Small intestine (tissue), 7 donors: ENCODE results near the gene CCR7. TPM values are rescaled to one million over a fixed set of nuclear protein-coding genes. Genes with fewer than 3 reads are reported as not detected.

Experiments
- DNase-seq, 2 donors: peaks; one replicate each; pipeline versions ENCODE4 v3.0.0 to v3.0.0-alpha.2; 2013
- FAIRE-seq: peaks from 2 replicates; lab custom pipeline; 2012; peaks lifted over from hg19 to GRCh38; lab: Jason Lieb, UNC
- H3K27ac ChIP-seq, 3 donors: one replicate each; pipeline ENCODE4 v1.5.1; 2013; ENCODE audit warnings: low read length in 2 of 3, mild to moderate bottlenecking in 2 of 3, control low read depth in 1 of 3, inconsistent platforms in 1 of 3, low read depth in 1 of 3, moderate library complexity in 1 of 3
- H3K27me3 ChIP-seq, 3 donors: one replicate each; pipeline ENCODE4 v1.6.1; 2013; ENCODE audit warnings: low read length in 3 of 3, inconsistent platforms in 1 of 3; ENCODE audit not compliant: control insufficient read depth in 3 of 3, insufficient read depth in 3 of 3
- H3K36me3 ChIP-seq, 3 donors: one replicate each; pipeline ENCODE4 v1.6.1; 2013; ENCODE audit warnings: low read length in 3 of 3, inconsistent platforms in 1 of 3, low read depth in 1 of 3, mild to moderate bottlenecking in 1 of 3, moderate library complexity in 1 of 3; ENCODE audit not compliant: control insufficient read depth in 3 of 3, insufficient read depth in 2 of 3
- H3K4me1 ChIP-seq, 3 donors: one replicate each; pipeline ENCODE4 v1.6.1; 2013; ENCODE audit warnings: low read length in 2 of 3, inconsistent platforms in 1 of 3, low read depth in 1 of 3, mild to moderate bottlenecking in 1 of 3, moderate library complexity in 1 of 3; ENCODE audit not compliant: control insufficient read depth in 3 of 3, insufficient read depth in 2 of 3
- H3K4me3 ChIP-seq, 3 donors: one replicate each; pipeline ENCODE4 v1.5.1; 2013; ENCODE audit warnings: low read length in 3 of 3, control low read depth in 1 of 3, inconsistent platforms in 1 of 3, low read depth in 1 of 3, mild to moderate bottlenecking in 1 of 3, moderate library complexity in 1 of 3
- H3K9me3 ChIP-seq, 2 donors: one replicate each; pipeline ENCODE4 v1.6.1; 2013; ENCODE audit warnings: low read depth in 1 of 2, low read length in 1 of 2; ENCODE audit not compliant: control insufficient read depth in 2 of 2, insufficient read depth in 1 of 2
- WGBS, 3 donors: extraction: QIAGEN DNeasy Blood & Tissue Kit; methylation state at CpG; one replicate each; pipeline ENCODE4 v1.1.7; 2013; 5-methylcytosine and 5-hydroxymethylcytosine counted together
- polyA plus RNA-seq, 4 donors: library from polyadenylated mRNA; stranded (reverse) in 3 of 4; unstranded in 1 of 4; fragments of 200-250 nt in 3 of 4; fragments of 120-200 nt in 1 of 4; gene quantifications; one replicate each; pipeline versions ENCODE4 v1.2.1 to v1.2.3, GENCODE V29; 2013
- donor health status: healthy with polysubstance abuse.
- donor health status: control.
- donor health status: control.
- donor health status: Bipolar disorder and iron deficiency.
- donor health status: healthy.

Gene CCR7
- polyA plus RNA-seq, 4 donors, result 0.92 to 1.7 TPM; not detected in 2

DNA sequence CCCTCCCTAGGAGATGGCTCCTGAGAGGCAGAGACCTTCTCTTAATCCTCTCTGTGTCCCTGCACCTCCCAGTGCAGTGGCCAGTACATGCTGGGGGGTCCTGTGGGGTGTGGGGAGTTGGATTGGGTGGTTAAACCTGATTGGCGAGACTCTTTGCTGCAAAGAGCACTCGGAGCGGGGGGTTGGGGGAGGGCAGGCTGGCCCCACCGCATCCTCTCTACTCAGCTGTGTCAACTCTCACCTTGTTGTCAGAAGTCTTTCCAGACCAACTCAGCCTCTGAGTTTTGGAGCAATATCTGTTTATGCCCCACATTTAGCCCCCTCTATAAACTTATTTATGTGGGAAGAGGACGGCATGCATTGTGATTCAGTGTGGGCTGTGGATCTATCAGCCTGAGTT, 42.4 kb upstream of the CCR7 start:
- DNase-seq (no peak), FAIRE-seq (no peak)
- no peaks in the 10 kb centered on the region for H3K9me3 ChIP-seq
- no peaks in the 10 kb centered on the region for H3K27me3 ChIP-seq
- no peaks in the 10 kb centered on the region for H3K4me1 ChIP-seq
- no peaks in the 10 kb centered on the region for H3K36me3 ChIP-seq
- H3K27ac ChIP-seq, result peak overlapping the region in 1 of 3 donors; percentile 28
- WGBS, 3 donors, result 83 to 88% (median 83%) methylated on average over 5 of the region's 5 CpGs
- H3K4me3 ChIP-seq, result no peak overlapping the region

DNA sequence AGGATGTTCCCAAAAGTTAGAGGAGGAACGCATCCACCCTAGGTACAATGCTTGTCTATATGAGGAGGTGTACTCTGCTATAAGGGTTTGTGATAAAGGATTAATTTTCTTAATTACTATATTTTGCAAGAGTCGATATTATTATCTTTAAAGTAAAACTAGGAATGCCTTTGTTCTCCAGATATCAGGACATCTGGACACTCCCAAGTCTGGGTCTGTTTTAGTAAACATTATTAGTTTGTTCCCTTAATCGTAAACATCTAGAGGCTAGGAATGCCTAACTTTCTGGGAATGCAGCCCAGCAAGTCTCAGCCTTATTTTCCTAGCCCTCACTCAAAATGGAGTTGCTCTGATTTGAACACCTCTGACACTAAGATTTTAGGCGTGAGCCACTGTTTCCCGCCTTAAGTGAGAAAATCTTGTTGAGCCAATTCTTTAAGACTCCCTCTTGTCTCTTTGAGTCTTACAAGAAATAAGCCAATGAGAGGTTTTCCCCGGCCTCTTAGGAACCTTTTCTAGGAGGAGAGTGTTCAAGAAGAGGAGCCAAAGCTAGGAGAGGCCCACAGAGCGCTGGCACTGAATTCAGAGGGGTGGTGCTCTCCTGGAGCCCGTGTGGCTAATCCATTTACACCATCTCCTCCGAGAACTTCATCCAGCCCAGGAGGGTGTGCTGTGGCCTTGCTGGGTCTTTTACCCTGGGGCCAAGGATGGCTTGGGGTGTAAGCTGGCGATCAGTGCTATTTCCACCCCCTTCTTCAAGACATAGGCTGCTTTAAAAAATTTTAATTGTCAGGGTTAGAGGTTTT, 41.5 kb upstream of the CCR7 start:
- no peaks in the 10 kb centered on the region for H3K4me1 ChIP-seq
- 60 to 71% (median 67%) methylated on average over 10 of the region's 10 CpGs for WGBS, 3 donors
- H3K4me3 ChIP-seq, result no peak overlapping the region
- H3K27me3 ChIP-seq, result no peaks in the 10 kb centered on the region
- H3K27ac ChIP-seq, result peak overlapping the region in 1 of 3 donors; percentile 71
- no peaks in the 10 kb centered on the region for H3K36me3 ChIP-seq
- FAIRE-seq, result no peak
- no peak for DNase-seq
- H3K9me3 ChIP-seq, result no peaks in the 10 kb centered on the region

DNA sequence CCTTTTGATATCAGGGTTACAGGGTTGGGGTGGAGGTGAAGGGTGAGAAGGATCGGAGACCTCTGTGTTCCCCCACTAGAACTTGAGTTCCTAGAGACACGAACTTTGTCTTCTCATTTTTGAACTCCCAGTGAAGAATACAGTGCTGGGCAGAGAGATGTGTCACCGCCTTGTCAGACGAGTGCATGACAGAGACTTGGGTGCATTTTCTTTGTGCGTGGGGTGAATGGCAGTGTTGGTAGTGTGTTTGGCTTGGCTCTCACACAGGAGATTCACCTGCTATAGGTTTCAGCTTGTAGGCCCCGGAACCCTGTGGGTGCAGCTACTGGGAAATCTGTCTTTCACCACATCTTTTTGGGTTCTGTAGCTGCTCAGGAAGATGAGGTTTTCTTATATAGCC, 40.0 kb upstream of the CCR7 start:
- DNase-seq, result no peak
- WGBS, 3 donors, result 82 to 89% (median 87%) methylated on average over 6 of the region's 6 CpGs
- Histone ChIP-seq H3K4me3 (no peak overlapping the region), H3K36me3 (no peaks in the 10 kb centered on the region), H3K4me1 (no peaks in the 10 kb centered on the region), H3K9me3 (no peaks in the 10 kb centered on the region), H3K27me3 (no peaks in the 10 kb centered on the region), H3K27ac (peak overlapping the region in 1 of 3 donors; percentile 18)
- FAIRE-seq, result no peak

DNA sequence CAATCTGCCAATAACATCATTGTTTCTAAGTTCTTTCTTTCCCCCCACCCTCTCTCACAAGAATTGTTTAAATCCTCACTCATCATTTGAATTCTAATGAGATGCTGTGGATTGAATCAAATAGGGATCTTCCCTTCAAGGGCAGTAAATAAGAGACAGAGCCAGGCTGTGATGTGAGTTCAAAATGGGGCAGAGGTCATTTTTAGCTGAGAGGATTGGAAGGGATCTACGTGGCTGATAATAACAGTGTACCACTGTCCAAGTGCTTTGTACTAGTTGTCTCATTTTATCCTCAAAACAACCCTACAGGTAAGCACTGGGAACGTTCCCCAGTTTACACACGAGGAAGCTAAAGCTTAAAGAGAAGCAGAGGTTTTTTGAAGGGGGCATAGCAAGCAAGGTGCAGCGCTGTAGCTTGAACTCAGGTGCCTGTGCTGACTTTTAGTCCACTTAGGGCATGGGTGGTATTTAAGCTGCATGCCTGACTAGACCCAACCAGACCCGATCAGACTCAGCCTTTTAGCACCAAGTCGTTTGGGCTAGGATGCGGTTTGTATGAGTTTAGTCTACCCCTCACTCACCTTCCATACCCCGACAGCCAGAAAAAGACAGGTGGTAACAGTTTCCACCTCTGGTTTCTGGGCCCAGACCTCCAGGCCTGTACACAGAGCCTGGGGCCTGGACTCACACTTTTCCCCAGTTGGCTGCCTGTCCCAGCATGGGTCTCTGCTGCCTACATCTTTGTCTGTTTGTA, 39.2 kb upstream of the CCR7 start:
- FAIRE-seq (no peak), DNase-seq (no peak)
- no peak overlapping the region for H3K27ac ChIP-seq
- no peak overlapping the region for H3K4me3 ChIP-seq
- H3K9me3 ChIP-seq, result no peaks in the 10 kb centered on the region
- no peaks in the 10 kb centered on the region for H3K27me3 ChIP-seq
- H3K36me3 ChIP-seq, result no peaks in the 10 kb centered on the region
- 80 to 84% (median 81%) methylated on average over 8 of the region's 8 CpGs for WGBS, 3 donors
- H3K4me1 ChIP-seq, result peaks cover 0 to 2% (median 0%) of the 10 kb centered on the region in 3 donors

DNA sequence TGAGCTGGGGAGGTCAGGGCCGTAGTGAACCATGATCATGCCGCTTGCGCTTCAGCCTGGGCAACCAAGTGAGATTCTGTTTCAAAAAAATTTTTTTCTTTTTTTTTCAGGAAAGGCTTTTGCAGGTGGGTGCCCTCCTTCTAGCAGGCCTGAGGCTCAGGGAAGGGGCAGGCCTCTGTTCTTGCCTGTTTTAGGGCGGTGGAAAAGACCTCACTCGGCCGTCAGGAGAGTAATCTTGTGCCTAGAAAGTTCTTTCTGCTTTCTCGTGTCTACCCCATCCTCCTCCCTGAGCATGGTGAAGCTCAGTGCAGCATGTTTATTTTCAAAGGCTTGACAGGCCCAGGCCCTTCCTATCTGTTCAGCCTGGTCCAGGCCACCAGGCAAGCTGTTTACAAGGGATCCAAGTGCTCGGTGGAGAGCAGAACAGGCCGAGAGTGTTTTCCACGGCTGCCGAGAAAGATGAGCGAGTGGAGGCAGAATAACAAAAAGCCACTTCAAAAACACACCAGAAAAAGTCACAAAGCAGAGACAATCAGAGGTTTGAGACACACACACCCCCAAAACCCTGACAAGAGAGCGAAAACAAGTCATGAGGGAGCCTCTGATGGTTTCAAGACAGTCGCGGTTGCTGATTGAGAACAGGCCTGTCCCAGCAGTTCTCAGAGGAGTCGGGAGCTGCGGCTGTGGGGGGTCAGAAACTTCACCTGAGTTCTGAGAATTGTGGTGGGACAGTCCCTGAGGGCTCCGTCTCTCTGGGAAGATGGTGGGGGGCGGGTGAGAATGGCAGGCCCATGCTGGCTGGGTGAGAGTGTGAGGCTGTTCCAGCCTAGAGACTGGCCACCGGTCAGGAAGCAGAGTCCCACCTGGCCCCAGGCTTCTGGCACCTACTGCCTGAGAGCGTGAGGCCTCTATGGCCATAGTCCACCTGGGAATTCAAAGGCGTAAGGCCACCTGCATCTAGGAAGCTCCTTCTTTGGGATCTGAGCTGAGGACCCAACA, 37.5 kb upstream of the CCR7 start:
- H3K4me1 ChIP-seq, result peaks cover 0 to 8% (median 0%) of the 10 kb centered on the region in 3 donors
- H3K27ac ChIP-seq, result peak overlapping the region in 2 of 3 donors; percentile 1 to 82
- no peaks in the 10 kb centered on the region for H3K36me3 ChIP-seq
- no peak for DNase-seq
- WGBS, 3 donors, result 76 to 94% (median 76%) methylated on average over 22 of the region's 22 CpGs
- no peak for FAIRE-seq
- no peaks in the 10 kb centered on the region for H3K9me3 ChIP-seq
- no peaks in the 10 kb centered on the region for H3K27me3 ChIP-seq
- H3K4me3 ChIP-seq, result no peak overlapping the region

DNA sequence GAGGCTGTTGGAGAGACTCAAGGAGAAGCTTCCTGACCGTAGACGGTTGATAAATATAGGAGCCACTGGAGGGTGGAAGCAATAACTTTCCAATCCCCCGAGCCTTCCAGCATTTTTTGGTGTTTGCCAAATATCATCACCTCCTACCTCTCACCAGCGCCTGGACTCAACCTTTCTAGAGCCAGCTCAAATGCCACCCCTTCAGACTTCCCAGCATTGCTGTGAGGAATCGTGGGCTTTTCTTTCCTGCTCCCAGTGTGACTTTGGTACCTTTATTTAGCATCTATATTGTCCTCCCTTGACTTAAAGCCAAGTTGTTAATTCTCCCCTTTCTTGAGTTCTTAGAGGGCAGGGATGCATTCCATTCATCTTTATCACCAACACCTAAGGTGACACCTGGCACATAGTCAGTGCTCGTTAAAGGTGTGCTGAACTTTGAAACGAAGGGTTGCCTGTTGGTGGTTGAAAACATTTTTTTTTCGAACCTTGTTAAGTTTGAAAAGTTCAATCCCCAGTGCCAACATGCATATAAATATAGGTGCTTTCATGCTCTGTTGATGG, 35.3 kb upstream of the CCR7 start:
- WGBS, 3 donors, result 51 to 75% (median 65%) methylated on average over 8 of the region's 8 CpGs
- Histone ChIP-seq H3K27me3 (no peaks in the 10 kb centered on the region), H3K4me1 (peaks cover 0 to 8% (median 0%) of the 10 kb centered on the region in 3 donors), H3K9me3 (no peaks in the 10 kb centered on the region), H3K36me3 (no peaks in the 10 kb centered on the region), H3K4me3 (no peak overlapping the region), H3K27ac (no peak overlapping the region)
- DNase-seq (peak; percentile 43 to 70), FAIRE-seq (no peak)

DNA sequence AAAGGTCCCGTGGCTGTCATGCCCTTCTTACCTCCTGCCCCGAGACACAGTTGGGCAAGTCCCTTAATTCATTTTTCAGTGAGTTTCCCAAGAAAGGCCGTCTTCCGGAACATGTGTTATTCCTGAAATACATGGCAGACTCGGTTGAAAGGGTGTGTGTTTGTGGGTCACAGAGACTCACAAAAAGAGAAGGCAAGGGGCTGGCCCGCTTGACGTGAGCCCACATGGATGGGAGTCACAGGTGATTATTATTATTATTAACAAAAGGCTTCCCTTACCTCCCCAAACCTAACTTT, 34.1 kb upstream of the CCR7 start:
- Histone ChIP-seq H3K4me3 (no peak overlapping the region), H3K4me1 (peaks cover 0 to 8% (median 0%) of the 10 kb centered on the region in 3 donors), H3K36me3 (no peaks in the 10 kb centered on the region), H3K27ac (peak overlapping the region in 1 of 3 donors; percentile 81), H3K9me3 (no peaks in the 10 kb centered on the region), H3K27me3 (no peaks in the 10 kb centered on the region)
- 62 to 83% (median 80%) methylated on average over 7 of the region's 7 CpGs for WGBS, 3 donors
- DNase-seq, result no peak
- FAIRE-seq, result no peak
